OCI-M1 (cell line): ENCODE measurements around the gene FCMR.
"Not testable (repeated sequence)": the region's sequence is repeated elsewhere in the genome, so short reads cannot be mapped to it uniquely, and the experiment has no call there.

Experiments used
- DNase-seq: peaks from one replicate; lab custom pipeline; 2025; lab: John Stamatoyannopoulos, UW

Gene FCMR

GRCh38 chr1:206949641-206950040 lies 27.9 kb upstream of the FCMR start:
- DNase-seq = no peak

- no peak for DNase-seq
Measured at GRCh38 chr1:206949208-206949607, 27.5 kb upstream of the FCMR start.

GRCh38 chr1:206947255-206947654 lies 25.5 kb upstream of the FCMR start:
- DNase-seq = no peak

GRCh38 chr1:206946261-206946660 lies 24.5 kb upstream of the FCMR start, which contains the start of gene PIGR:
Gene PIGR (minus strand): TSS chr1:206946466. CDS start chr1:206940531, 5,935 bp downstream.
- no peak for DNase-seq

GRCh38 chr1:206945779-206946178 lies 24.0 kb upstream of the FCMR start:
- no peak for DNase-seq

- DNase-seq = no peak
Measured at GRCh38 chr1:206944703-206945102, 23.0 kb upstream of the FCMR start.

- peak; percentile 73 for DNase-seq
Measured at GRCh38 chr1:206941766-206942418, 20.2 kb upstream of the FCMR start.

GRCh38 chr1:206940588-206940936 lies 18.8 kb upstream of the FCMR start:
- no peak for DNase-seq

GRCh38 chr1:206939841-206940587 lies 18.3 kb upstream of the FCMR start:
- DNase-seq = no peak

GRCh38 chr1:206939131-206939530 lies 17.4 kb upstream of the FCMR start:
- DNase-seq = no peak

GRCh38 chr1:206937425-206937824 lies 15.7 kb upstream of the FCMR start:
- DNase-seq = peak; percentile 62

- DNase-seq = peak; percentile 86
Measured at GRCh38 chr1:206935491-206936067, 13.8 kb upstream of the FCMR start.

GRCh38 chr1:206933333-206933945 lies 11.7 kb upstream of the FCMR start:
- DNase-seq = peak; percentile 62

GRCh38 chr1:206932177-206932576 lies 10.4 kb upstream of the FCMR start:
- DNase-seq = no peak

GRCh38 chr1:206931709-206932108 lies 10.0 kb upstream of the FCMR start:
- no peak for DNase-seq

GRCh38 chr1:206930210-206930798 lies 8.6 kb upstream of the FCMR start:
- DNase-seq = no peak

- no peak for DNase-seq
Measured at GRCh38 chr1:206929524-206929923, 7.8 kb upstream of the FCMR start.

GRCh38 chr1:206926286-206926685 lies 4.5 kb upstream of the FCMR start:
- DNase-seq = no peak

GRCh38 chr1:206925106-206925736 lies 3.5 kb upstream of the FCMR start:
- peak; percentile 75 for DNase-seq

- DNase-seq = no peak
Measured at GRCh38 chr1:206924592-206925105, 2.9 kb upstream of the FCMR start.

- not testable (repeated sequence) for DNase-seq
Measured at GRCh38 chr1:206923961-206924557, 2.3 kb upstream of the FCMR start.
